HK-2 (cell line): ENCODE results near the gene MYCBP2.

Source experiments
- DNase-seq: peaks from one replicate; pipeline ENCODE4 v3.0.0-alpha.2; 2018; ENCODE audit not compliant: unreplicated experiment

MYCBP2 gene

DNA sequence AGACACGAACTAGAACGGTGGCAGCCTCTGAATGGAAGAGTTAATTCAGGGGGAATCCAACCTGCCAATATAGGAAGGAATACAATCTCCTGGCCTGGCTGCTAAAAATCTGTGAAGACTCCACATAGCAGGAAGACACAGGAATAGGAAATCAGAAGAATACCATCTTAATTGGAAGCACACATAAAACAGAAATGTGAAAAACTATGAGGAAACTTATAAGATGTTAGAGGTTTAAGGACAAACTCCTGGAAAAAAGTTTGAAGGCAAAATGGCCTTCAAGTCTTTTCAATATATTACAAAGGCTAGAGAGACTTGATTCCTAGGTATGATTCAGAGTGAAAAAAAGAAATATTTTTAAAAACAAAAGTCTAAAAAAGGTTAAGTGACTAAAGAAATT, 221.8 kb downstream of the MYCBP2 start:
- no peak for DNase-seq

DNA sequence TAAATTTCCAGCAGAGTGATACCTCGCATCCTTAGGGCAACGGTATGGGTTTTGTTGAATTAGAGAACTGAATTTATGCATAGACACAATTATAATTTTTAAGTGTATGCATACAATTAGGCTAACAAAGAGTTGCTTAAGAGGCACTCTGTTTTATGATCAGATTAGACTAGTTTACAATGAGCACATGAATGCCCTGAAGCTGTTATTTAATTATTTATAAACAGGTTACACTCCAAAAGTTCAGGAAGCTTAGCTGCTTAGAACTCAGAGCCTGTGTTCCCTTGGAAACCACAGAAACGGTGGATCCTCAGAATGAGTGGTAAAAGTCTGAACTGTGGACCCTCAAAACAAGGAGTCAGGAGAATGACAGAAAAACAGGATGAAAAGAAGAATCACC, 227.5 kb downstream of the MYCBP2 start:
- no peak for DNase-seq

DNA sequence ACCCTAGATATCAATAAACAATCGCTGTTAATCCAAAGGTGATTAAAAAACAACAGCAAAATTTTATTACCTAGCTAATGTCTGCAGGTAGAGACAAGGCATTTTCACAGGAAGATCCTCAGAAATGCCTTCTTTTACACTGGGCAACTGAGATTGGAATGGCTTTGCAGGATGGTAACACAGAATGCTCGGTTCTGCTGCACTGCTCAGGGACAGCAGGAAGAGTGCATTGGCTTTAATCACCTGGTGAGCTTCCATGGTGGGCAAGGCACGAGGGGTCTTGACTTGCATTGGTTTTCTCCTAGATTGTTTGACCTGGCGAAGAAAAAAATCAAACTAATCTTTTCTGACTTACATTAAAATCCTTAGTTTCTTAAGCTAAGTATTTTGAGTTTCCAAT, 231.6 kb downstream of the MYCBP2 start:
- no peak for DNase-seq

DNA sequence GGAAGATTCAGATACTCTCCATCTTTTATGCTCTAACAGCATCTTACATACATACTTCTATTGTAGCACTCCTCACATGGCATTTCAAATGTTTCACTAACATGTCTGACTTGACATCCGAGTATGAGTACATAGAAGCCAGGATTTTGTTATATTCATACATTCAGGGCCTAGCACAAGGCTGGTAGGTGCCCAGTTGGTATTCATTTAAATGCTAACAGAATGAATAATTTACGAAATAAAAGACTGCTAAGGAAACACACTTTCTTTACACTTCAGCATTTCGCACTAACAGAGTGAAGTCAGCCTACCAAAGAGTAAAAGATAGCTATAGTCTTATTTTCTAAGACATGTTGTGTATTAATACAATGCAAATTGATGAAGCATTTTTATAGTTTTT, 232.1 kb downstream of the MYCBP2 start:
- no peak for DNase-seq

DNA sequence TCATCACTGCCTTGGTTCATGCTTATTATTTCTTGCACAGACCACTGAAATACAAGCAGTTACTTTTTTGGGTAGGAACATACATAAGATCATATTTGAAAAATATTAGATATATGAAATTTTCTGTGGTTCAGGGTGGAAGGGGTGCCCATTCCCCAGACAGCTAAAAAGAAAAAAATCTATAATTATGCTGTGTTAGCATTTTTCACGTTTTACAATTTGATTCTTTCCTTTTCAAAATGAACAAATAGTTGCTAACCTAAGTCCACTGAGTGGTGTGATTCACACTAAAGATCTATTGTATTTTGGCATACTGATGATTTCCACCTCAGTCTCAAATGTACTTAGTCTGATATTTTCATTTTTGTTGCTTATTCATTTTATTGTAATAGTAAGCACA, 233.2 kb downstream of the MYCBP2 start:
- no peak for DNase-seq

DNA sequence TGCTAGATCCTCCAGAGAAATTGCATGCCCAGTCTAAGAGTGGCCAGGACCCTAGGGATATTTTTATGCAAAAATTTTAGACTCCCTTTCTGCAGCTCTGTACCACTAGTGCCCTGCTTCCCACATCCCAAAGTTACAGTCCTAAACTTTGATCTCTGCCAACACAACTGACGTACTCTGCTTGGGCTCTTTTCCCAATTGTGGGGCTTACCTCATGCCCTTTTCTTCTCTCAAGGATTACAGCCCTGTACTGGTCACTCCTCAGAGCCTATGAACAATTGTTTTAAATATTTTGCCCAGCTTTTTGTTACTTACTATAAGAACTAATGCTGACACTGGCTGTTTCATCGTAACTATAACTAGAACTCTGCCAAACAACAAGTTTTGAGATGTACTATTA, 242.1 kb downstream of the MYCBP2 start:
- DNase-seq, result no peak

DNA sequence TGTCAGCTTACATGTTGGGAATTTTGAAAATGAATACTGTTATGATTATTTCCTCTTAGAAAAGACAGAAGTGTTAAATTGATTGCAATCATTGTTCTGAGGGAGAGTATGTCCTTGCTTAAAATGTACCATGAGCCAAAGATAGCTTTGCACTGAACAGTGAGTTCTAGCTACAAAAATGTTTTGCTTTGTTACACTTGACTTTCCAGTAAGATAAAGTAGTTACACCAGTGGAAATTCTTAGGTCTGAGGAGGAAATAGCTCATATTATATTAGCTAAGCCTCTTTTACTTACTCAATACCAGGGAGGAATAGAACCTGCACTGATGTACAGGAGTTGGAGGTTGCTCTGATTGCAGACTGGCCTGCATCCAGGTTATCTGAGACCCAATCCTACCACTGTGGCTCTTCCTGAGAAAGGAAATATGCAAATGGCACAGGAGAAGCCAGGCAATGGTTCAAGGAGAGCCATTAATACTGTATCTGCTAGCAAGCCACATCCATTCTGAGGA, 246.9 kb downstream of the MYCBP2 start:
- DNase-seq, result no peak

DNA sequence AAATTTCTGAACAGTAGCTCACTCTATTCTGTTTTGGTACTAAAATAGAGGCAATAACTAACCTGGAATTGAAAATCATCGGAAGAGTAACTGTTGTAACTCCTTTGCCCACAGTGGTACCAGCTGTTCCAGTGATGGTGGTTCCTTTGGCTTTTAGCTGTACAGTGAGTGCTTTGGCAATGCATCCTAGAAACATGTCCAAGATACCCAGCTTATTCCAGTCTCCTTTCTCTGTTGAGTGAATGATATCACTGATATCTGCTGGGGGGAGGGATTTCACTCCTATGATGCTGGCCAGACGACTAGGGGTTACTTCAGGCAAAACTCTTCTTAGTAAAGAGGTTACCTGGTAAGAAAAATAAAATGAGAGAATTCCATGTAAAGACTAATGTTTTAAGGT, 259.4 kb downstream of the MYCBP2 start:
- no peak for DNase-seq

DNA sequence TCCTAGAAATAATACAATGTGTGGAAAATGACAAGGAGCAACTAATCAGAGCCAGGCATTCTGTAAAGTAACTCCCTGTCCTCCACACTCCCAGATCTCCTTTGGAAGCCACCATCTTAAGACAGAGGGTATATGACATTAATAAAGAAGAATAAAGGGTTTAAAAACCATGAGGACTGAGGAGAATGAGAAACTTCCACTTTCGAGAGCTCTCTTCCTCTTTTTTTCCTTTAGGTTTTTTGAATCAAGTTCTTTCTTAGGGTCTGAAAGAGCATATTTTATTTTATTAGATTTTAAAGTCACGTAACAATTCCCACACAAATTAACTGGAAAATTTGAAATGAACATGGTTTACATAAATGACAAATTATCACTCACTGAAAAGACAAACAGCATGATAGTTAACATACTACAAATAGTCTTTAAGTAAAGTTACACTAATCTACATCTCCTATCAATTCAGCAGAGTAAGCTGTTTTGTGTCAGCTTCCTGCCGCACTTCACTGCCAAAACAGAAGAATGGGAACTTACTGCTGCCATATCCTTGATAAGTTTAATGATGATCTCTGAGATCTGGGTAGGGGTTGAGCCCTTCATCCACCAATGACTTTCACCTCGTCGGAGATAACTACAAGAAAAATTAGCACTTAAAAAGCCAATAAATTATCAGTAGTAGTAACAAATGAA, 261.3 kb downstream of the MYCBP2 start:
- no peak for DNase-seq

DNA sequence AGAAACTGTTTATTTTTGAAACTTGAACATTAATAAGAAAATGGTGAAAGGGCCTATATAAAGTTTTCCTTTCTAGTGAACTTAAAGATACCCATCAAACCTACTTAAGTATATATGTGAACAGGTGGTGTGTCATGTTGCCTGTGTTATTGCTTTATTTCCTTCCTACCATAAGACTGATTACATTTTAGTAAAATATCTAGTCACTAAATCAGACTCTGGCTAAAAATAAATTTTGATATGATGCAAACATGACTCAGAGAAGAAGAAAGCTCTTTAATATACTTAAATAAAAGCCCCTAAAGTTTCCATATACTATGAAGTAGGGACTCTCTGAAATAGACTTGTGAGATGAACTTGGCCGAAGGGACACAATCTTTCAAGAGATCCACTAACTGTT, 264.8 kb downstream of the MYCBP2 start:
- no peak for DNase-seq

DNA sequence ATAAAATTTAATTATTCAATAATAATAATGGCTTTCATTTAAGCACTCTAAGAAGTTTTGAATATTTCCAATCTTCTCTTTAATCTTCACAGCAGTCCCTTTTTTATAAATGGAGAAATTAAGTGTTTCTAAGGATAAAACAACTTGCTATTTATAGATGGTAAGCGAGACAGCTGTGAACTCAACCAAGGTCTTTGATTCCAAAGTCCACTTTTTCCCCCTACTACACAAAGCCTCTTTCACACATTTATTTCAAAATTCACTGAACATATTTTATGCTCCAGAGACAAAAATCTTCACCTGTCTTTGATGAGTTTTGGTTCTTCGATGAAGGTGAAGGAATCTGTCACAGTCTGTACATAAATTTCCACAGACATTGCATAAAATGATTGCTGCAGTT, 265.5 kb downstream of the MYCBP2 start:
- no peak for DNase-seq

DNA sequence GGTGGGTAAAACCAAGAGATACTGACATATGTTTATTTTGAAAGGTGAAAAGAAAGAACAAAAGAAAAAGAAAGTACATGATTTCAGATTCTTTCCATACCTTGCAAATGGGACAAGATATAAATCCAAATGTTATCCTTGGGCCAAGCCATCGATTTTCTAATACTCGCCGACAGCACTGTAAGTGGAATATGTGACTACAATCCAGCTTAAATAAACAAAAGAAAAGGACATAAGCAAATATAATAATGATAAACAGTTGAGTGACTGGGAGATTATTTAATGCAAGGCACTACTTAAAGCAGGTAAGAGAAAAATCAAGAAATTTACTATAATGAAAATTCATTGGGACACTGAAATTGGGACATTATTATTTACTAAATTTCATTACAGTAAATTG, 270.0 kb downstream of the MYCBP2 start:
- no peak for DNase-seq

DNA sequence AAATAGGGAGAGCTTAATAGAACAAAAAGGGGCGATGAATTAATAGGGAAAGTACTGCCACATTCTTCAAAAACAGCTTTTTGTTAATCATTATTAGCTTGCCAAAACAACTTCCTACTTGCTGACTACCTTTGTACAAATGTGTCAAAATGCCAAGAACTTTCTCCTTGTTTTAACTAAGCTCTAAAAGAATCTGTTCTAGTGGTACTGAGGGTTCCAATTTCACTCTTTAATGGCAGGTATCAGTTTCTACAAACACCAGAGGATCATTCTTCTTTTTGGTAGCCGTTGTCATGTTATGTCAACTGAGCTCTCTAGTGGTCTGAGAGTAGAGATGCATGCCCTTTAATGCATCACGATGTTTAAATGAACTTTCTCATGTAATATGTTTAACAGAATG, 270.5 kb downstream of the MYCBP2 start:
- DNase-seq, result no peak

DNA sequence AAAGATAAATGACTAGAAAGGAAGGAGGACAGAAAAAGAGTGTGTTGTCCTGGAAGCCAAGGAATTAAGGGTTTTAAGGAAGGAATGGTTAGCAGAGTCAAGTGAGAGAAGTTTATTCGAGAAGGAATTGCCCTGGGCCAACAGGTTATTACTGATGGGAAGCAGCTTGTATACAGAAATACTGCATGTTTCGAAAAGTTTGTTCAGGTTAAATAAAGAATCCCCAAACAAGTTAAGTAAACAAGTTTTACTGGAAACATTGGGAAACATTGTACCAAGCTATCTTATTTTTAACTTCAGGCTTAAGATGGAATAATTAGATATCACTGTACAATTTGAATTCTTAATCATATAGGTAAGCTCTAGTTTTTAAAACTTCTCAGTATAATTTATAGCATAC, 271.7 kb downstream of the MYCBP2 start:
- DNase-seq, result no peak

DNA sequence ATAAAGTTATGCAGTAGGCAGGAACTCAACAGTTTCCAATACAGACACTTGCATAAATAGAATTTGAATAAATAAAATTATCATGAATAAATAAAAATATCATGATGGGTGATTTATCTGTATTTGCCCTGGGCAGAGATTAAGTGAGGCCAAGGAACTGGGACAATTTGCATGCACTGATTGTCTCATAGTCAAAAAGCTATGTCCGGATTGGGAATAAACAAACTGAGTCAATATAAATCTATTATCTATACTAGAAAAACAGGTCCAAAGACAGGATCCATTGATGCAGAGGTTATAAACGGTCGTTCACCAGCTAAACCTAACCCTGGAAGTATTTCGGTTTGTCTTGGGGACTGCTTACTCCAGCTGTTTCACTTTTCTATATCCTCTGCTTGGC, 273.7 kb downstream of the MYCBP2 start:
- no peak for DNase-seq

DNA sequence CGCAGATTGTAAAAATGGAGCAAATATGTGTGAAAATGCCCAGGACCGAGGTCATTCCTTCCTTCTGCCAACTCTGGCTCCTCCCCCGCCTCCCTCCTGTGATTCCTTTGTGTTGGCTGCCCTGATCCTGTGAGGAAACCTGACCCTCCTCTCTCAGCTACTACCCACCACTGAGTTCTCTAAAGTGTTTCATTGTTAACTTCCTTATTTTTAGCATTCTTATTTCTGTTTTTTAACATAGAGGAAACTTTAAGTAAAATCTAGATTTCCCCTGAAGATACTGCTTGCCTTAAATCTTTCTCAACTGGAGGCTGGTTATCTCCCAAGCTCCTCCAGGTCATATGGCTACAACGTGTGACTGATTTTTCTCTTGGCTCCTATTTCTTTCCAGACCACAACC, 278.2 kb downstream of the MYCBP2 start:
- no peak for DNase-seq

DNA sequence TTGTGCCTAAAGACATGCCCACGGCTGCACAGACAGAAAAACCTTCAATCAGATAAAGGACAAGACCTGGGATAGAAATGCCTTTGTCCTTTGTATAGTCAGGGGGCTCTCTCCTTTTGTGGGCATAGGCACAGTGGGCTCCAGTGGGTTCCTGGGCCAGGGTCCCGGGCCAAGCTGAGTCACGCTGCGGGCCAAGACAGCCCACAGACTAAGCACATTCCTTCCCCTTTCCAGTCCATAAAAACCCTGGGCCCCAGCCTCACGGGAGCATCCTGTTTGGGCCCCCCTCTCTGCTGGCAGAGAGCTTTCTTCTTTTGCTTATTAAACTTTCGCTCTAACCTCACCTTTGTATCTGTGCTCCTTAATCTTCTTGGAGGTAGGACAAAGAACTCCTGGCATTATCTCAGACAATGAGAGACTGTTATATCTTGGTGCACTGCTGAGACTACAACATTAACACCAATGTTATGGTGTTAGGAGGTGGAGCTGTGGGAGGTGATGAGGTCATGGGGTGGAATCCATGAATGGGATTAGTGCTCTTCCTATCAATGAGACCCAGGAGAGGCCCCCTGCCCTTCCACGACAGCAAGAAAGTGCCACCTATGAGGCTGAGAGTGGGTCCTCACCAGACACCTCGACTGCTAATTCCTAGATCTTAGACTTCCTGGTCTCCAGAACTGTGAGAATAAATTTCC, 279.1 kb downstream of the MYCBP2 start:
- DNase-seq, result no peak

DNA sequence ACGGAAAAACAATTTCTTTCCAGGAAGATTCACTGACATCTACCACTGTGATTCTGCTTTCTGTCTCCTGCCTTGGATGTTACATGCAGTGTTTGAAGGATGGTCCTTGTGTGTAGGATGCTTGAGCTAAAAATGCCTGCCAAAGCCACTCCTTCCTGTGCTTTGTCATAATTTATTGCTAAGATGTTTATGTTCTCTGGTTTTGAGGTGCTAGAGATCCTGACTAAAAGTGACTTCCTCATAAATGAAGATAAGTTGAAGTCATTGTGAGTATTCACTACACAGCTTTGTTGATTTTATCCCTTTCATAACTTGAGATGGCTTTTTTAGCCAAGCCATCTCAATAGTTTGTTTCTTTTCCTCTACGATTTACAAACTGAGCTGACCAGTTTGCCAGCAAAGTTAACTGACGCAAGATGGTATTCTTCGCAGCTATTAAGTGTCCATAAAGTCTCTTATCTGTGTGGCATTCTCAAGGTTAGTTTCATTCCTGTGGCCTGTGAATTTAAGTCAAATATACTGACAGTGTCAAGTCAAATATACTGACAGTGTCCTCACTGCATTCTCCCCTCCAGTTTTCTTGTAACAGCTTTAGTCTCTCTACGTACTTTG, 284.2 kb downstream of the MYCBP2 start:
- DNase-seq, result no peak

DNA sequence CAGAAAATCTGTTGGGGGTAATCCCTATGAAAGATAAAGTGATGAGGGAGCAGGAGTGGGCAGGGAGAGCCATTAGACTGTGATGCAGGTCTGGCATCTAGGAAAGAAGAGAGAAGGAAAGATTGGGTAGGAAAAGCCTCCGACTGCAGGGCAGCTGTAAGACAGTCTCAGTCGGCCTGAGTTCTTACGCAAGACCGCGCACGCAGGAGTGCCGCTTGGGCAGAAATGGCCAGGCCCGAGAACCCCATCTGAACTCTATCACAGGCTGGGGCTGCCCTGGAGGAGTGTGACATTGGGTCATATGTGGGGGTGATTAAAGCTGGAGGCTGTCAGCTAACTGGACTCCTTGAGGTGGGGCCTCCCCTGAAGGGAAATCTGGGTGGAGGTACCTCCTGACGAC, 286.1 kb downstream of the MYCBP2 start:
- no peak for DNase-seq

DNA sequence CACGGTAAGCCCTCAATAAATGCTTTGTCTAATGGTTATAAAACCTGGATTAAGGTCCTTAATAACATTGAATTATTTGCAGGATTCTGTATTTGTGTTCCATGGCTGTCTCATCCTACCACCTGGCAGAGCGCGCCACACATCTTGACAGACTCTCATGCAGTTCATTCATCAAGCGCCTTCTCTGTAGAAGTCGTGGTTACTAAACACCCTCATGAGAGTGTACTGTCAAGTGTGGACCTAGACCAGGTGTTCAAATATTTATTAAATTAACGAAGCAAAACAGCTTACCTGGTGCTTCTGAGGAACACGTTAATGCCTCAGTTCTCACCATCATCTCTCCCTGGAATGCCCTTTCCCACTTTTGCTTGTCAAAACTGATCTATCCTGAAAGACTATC, 286.8 kb downstream of the MYCBP2 start:
- no peak for DNase-seq

DNA sequence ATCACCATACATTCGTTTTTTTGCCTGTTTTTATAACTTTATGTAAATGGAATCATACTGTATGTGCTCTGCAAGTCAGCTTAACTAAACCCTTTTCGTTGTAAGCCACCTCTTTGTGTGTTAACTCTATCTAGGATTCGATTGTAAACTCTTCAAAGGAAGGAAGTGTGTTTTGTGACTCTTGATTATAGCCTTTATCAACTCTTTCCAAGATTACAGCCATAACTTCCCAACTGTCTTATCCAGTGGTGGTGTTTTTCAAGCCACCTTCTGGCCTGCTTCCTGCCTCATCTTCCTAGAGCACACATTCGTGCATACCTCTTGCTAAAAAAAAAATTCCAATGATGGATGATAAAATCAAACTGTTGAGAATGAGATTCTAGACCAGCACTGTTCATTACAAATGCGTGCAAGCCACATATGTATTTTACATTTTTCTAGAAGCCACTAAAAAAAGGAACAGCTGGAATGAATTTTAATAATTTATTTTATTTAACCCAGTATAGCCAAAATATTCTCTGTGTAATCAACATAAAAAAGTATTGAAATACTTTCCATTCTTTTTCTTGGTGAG, 287.9 kb downstream of the MYCBP2 start:
- no peak for DNase-seq

DNA sequence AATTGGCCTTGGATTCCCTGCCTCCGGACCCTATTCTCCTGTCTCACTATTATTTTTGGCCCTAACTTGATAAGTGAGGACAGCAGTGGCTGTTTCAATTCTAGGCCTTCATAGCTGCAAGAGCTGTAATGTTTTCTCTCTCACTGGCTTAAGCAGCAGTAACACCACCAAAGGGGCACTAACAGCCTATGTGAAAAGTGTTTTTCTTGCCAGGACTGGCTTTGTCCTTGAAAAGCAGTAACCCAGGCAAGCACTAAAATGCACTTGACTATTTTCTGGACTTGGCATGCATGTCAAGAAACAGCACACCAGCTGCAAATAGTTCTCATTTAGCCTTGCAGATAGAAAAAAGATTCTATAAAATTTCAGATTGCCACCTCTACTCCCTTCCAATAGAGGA, 290.6 kb downstream of the MYCBP2 start:
- DNase-seq, result no peak

DNA sequence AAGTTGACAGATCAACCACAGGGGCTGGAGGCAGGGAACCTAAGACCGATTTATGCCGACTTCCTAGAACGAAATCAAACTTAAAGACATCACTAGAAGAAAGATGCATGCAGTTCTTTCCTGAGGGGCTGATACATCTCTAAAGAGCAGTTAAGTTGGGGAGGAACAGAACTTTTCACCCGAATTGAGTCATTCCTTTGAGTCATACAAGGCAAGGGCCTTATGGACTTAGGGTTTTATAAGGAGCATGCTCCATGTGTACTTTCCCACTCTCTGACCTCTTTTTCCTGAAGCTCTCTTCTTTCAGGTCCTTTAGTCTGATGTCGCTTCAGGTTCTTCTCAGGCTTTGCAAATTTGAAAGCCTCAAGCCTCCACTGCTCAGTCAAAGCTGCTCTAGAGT, 292.0 kb downstream of the MYCBP2 start:
- no peak for DNase-seq
